ENCODE results near the gene RERE.
"Not testable (repeated sequence)": the region's sequence is repeated elsewhere in the genome, so short reads cannot be mapped to it uniquely, and the experiment has no call there.

RERE gene

GRCh38 chr1:8747879-8748825 is 69.3 kb downstream of the RERE start:
- DNase-seq, result no peak

- DNase-seq, result no peak
Measured at GRCh38 chr1:8746554-8746953, 70.9 kb downstream of the RERE start.

GRCh38 chr1:8745749-8746390 is 71.6 kb downstream of the RERE start:
- no peak for DNase-seq

GRCh38 chr1:8745346-8745745 is 72.1 kb downstream of the RERE start:
- DNase-seq, result no peak

- no peak for DNase-seq
Measured at GRCh38 chr1:8742022-8742924, 75.2 kb downstream of the RERE start.

GRCh38 chr1:8740034-8740449 is 77.4 kb downstream of the RERE start:
- no peak for DNase-seq

GRCh38 chr1:8739377-8739776 is 78.1 kb downstream of the RERE start:
- DNase-seq, result no peak

- DNase-seq, result no peak
Measured at GRCh38 chr1:8736927-8737326, 80.5 kb downstream of the RERE start.

GRCh38 chr1:8733484-8733883 is 84.0 kb downstream of the RERE start:
- DNase-seq, result no peak

- no peak for DNase-seq
Measured at GRCh38 chr1:8731162-8731561, 86.3 kb downstream of the RERE start.

- DNase-seq, result no peak
Measured at GRCh38 chr1:8728464-8728863, 89.0 kb downstream of the RERE start.

- no peak for DNase-seq
Measured at GRCh38 chr1:8727809-8728213, 89.6 kb downstream of the RERE start.

- not testable (repeated sequence) for DNase-seq
Measured at GRCh38 chr1:8727316-8727715, 90.1 kb downstream of the RERE start.

- DNase-seq, result not testable (repeated sequence)
Measured at GRCh38 chr1:8726801-8727186, 90.6 kb downstream of the RERE start.

GRCh38 chr1:8723010-8723409 is 94.4 kb downstream of the RERE start:
- DNase-seq, result no peak

- no peak for DNase-seq
Measured at GRCh38 chr1:8722366-8722765, 95.1 kb downstream of the RERE start.

- DNase-seq, result no peak
Measured at GRCh38 chr1:8721679-8722324, 95.6 kb downstream of the RERE start.

GRCh38 chr1:8720347-8720746 is 97.1 kb downstream of the RERE start:
- no peak for DNase-seq

- no peak for DNase-seq
Measured at GRCh38 chr1:8718850-8719361, 98.5 kb downstream of the RERE start.

- no peak for DNase-seq
Measured at GRCh38 chr1:8717148-8717547, 100.3 kb downstream of the RERE start.

GRCh38 chr1:8716238-8716637 is 101.2 kb downstream of the RERE start:
- DNase-seq, result no peak

GRCh38 chr1:8714173-8714572 is 103.3 kb downstream of the RERE start:
- no peak for DNase-seq
